ENCODE results near the gene BIRC5.
A peak's percentile ranks its signal among the peaks of the same experiment; 100 is the strongest.
"Not testable (repeated sequence)": the region's sequence is repeated elsewhere in the genome, so short reads cannot be mapped to it uniquely, and the experiment has no call there.

The BIRC5 gene

DNA sequence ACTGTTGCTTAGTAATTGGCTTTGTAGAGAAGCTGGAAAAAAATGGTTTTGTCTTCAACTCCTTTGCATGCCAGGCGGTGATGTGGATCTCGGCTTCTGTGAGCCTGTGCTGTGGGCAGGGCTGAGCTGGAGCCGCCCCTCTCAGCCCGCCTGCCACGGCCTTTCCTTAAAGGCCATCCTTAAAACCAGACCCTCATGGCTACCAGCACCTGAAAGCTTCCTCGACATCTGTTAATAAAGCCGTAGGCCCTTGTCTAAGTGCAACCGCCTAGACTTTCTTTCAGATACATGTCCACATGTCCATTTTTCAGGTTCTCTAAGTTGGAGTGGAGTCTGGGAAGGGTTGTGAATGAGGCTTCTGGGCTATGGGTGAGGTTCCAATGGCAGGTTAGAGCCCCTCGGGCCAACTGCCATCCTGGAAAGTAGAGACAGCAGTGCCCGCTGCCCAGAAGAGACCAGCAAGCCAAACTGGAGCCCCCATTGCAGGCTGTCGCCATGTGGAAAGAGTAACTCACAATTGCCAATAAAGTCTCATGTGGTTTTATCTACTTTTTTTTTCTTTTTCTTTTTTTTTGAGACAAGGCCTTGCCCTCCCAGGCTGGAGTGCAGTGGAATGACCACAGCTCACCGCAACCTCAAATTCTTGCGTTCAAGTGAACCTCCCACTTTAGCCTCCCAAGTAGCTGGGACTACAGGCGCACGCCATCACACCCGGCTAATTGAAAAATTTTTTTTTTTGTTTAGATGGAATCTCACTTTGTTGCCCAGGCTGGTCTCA lies 11.2 kb downstream of the BIRC5 start:
- DNase-seq: no peak

DNA sequence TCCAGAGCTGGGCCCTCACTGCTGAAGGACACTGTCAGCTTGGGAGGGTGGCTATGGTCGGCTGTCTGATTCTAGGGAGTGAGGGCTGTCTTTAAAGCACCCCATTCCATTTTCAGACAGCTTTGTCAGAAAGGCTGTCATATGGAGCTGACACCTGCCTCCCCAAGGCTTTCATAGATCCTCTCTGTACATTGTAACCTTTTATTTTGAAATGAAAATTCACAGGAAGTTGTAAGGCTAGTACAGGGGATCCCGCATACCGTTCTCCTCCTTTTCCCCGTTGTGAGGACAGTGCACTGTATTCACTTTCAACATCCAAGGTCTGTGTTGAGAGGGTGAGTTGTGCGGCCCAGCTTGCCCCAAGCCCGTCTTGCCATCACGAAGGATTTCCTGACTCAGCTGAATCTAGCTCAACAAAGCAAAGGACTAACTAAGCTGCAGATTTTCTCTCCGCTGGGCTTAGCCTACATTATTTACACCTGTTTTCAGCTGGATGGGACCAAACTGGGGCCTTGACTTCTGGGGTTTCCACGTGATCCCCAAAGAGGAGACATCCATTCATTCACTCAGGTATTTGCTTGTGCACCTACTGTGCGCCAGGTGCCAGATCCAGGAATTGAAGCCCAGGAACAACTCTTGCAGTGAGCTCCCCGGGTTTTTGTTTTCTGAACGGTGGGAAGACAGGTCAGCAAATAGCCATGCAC lies 12.2 kb downstream of the BIRC5 start:
- DNase-seq: no peak

DNA sequence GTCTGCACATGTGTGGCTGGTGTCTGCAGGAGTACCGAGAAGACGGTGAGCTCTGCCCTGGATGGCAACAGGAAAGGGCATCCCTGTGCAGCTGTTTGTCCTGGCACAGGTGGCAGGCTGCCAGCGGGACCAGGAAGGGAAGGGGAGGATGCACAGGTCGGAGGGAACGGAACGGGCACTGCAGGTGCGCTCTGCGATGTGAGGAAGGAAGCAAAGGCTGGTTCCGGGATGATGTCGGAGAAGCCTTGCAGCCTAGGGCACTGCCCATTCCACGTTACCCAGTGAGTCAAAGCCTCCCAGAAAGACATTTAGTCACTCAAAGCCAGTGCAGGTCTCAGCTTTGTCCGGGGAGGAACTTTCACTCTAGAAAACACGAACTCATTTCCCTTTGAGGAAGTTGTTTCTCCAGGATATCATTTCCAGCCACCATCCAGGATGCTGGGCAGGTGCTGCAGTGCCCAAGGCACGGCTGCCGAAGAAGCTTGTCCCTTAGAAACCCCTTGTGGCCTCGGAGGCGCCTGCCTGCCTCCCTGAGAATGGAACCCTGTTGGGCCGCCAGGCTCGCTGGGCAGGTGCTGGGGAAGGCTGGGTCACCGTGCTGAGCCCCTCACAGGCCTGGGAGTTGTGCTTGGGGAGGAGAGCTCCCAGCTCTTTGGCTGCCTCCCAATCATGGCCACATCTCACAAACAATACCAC lies 12.9 kb downstream of the BIRC5 start:
- DNase-seq: peak; percentile 85

- DNase-seq: peak; percentile 86
These were observed 13.4 kb downstream of the BIRC5 start for GRCh38 chr17:78227455-78227916.

GRCh38 chr17:78228176-78228575 lies 14.1 kb downstream of the BIRC5 start:
- peak; percentile 30 for DNase-seq

- DNase-seq: no peak
These were observed 16.4 kb downstream of the BIRC5 start for GRCh38 chr17:78230252-78230962.

GRCh38 chr17:78230996-78231935 lies 17.2 kb downstream of the BIRC5 start, which contains the start of gene TMEM235:
Gene TMEM235, plus strand, starts transcription at chr17:78231631. Its CDS starts 393 bp downstream, at chr17:78232024.
- DNase-seq: no peak

- peak; percentile 37 for DNase-seq
These were observed 18.2 kb downstream of the BIRC5 start for GRCh38 chr17:78231991-78232858.

- no peak for DNase-seq
These were observed 18.8 kb downstream of the BIRC5 start for GRCh38 chr17:78232859-78233173.

DNA sequence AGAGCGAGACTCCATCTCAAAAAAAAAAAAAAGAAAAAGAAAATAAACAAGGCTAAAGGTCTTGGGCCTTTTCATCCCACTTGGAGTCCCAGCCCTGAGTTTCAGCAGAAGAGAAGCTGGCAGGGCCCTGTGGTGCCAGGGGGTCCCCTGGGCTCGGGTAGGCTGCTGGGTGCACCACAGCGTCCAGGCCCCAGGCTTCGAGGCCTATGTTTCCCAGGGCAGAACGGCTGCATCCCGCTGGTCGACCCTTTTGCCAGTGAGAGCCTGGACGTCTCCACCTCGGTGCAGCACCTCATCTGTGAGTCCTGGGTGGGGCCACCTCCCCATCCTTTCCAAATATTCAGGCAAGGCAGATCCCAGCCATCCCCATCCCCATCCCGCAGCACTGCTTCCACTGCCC lies 19.6 kb downstream of the BIRC5 start:
- no peak for DNase-seq

GRCh38 chr17:78234261-78234865 lies 20.3 kb downstream of the BIRC5 start:
- DNase-seq: no peak

GRCh38 chr17:78235022-78235421 lies 21.0 kb downstream of the BIRC5 start:
- not testable (repeated sequence) for DNase-seq

GRCh38 chr17:78235885-78236284 lies 21.8 kb downstream of the BIRC5 start:
- DNase-seq: no peak

GRCh38 chr17:78236362-78237127 lies 22.5 kb downstream of the BIRC5 start:
- DNase-seq: no peak

DNA sequence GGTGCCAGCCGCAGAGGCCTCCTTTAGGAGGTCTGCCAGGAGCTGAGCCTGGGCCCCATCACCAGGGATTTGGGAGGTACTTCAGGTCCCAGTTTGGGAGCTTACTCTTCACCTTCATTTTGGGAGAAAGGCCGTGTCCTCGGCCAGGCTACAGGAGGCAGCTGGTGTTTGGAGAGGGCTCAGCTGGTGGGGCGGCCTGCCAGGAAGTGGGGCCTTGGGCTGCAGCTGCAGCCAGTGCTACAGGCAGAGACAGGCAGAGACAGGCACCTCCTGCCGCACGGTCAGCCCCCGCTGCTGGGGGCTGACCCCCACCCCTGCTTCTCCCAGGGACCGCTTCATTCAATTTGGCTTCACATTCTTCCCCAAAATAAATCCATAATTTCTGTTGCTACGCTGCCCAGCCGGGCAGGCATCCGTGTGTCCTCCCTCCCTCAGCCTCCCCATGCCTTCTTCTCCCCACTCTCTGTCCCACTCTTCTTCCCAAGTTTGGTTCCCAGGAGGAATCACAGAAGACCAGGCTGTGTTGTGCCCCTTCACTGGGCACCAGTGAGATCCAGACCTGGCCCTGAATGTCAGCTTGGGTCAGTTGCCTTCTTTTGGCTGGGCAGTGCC lies 23.5 kb downstream of the BIRC5 start:
- no peak for DNase-seq

DNA sequence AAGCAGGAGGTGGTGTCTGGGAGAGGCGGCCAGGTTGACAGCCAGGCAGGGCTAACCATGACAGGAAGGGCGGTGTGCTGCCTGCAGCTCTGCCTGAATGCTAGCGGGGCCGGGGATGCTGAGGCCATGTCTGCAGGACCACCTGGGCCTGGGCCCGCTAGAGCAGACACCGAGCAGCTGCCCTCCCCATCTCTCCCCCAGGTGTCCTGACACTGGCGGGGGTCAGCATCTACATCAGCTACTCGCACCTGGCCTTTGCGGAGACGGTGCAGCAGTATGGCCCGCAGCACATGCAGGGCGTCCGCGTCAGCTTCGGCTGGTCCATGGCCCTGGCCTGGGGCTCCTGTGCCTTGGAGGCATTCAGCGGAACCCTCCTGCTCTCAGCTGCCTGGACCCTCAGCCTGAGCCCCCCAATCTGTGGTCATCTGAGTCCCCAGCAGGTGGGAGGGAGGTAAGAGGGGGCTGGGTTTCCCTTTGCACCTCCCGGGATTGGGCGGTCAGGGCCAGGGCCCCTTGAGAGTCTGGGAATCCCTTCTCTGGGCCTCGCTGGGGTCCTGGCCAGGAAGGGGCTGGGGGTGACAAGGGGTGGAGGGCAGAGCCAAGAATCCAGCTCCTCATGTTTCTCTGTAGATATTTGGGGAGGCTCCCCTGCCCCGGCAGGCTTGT lies 24.9 kb downstream of the BIRC5 start:
- no peak for DNase-seq

- DNase-seq: no peak
These were observed 25.5 kb downstream of the BIRC5 start for GRCh38 chr17:78239489-78239931.

GRCh38 chr17:78240012-78240655 lies 26.1 kb downstream of the BIRC5 start:
- DNase-seq: no peak
